Astrocyte (in vitro differentiated cells and primary cell): ENCODE data around the gene CAPN7. TPM values are rescaled to one million over a fixed set of nuclear protein-coding genes. Genes with fewer than 3 reads are reported as not detected.

Source experiments
- DNase-seq: peaks from one replicate; pipeline ENCODE4 v3.0.0-alpha.2; 2010; ENCODE audit warnings: low read depth
- FAIRE-seq: peaks from 2 replicates; lab custom pipeline; 2011; peaks lifted over from hg19 to GRCh38; lab: Jason Lieb, UNC
- H2AFZ ChIP-seq: 2 replicates; pipeline ENCODE4 v1.6.0; 2012; ENCODE audit warnings: low read depth, low read length, inconsistent platforms
- H3K27ac ChIP-seq: 2 replicates; pipeline ENCODE4 v1.5.1; 2011; ENCODE audit warnings: low read depth, low read length, inconsistent platforms
- H3K27me3 ChIP-seq: 2 replicates; pipeline ENCODE4 v1.6.0; 2011; ENCODE audit warnings: low read length, inconsistent platforms; ENCODE audit not compliant: insufficient read depth
- H3K36me3 ChIP-seq: 2 replicates; pipeline ENCODE4 v1.5.1; 2011; ENCODE audit warnings: low read length, inconsistent platforms; ENCODE audit not compliant: insufficient read depth
- H3K4me1 ChIP-seq: 2 replicates; pipeline ENCODE4 v1.5.1; 2011; ENCODE audit warnings: low read length, inconsistent platforms; ENCODE audit not compliant: insufficient read depth
- H3K4me2 ChIP-seq: 2 replicates; pipeline ENCODE4 v1.6.0; 2012; ENCODE audit warnings: low read length, inconsistent platforms
- H3K4me3 ChIP-seq: 2 replicates; pipeline ENCODE4 v1.5.1; 2011; ENCODE audit warnings: low read depth, mild to moderate bottlenecking, low read length, inconsistent platforms; ENCODE audit not compliant: insufficient read depth
- H3K79me2 ChIP-seq: 2 replicates; pipeline ENCODE4 v1.6.0; 2012; ENCODE audit warnings: mild to moderate bottlenecking, low read length, inconsistent platforms; ENCODE audit not compliant: insufficient read depth
- H3K9ac ChIP-seq: 2 replicates; pipeline ENCODE4 v1.6.0; 2012; ENCODE audit warnings: mild to moderate bottlenecking, low read length, inconsistent platforms
- H3K9me3 ChIP-seq: 2 replicates; pipeline ENCODE4 v1.5.1; 2012; ENCODE audit warnings: low read depth, mild to moderate bottlenecking, low read length, inconsistent platforms; ENCODE audit not compliant: insufficient read depth
- H4K20me1 ChIP-seq: 2 replicates; pipeline ENCODE4 v1.6.0; 2012; ENCODE audit warnings: low read length, inconsistent platforms; ENCODE audit not compliant: insufficient read depth
- H3K27ac Mint-ChIP-seq: one replicate; pipeline ENCODE4 v1.8.0; 2021; ENCODE audit warnings: mild to moderate bottlenecking, mixed read lengths; ENCODE audit not compliant: unreplicated experiment
- H3K27me3 Mint-ChIP-seq: one replicate; pipeline ENCODE4 v1.8.0; 2021; ENCODE audit warnings: low read depth, mixed read lengths; ENCODE audit not compliant: unreplicated experiment
- H3K36me3 Mint-ChIP-seq: one replicate; pipeline ENCODE4 v1.8.0; 2021; ENCODE audit warnings: low read depth, mixed read lengths; ENCODE audit not compliant: unreplicated experiment
- H3K4me1 Mint-ChIP-seq: one replicate; pipeline ENCODE4 v1.8.0; 2021; ENCODE audit warnings: low read depth, mixed read lengths; ENCODE audit not compliant: unreplicated experiment
- H3K4me3 Mint-ChIP-seq: one replicate; pipeline ENCODE4 v1.8.0; 2021; ENCODE audit warnings: mild to moderate bottlenecking, moderate library complexity, mixed read lengths; ENCODE audit not compliant: unreplicated experiment
- H3K9me3 Mint-ChIP-seq: one replicate; pipeline ENCODE4 v1.8.0; 2021; ENCODE audit warnings: mild to moderate bottlenecking, mixed read lengths; ENCODE audit not compliant: unreplicated experiment
- EZH2 ChIP-seq: IDR thresholded peaks from 2 replicates; pipeline ENCODE4 v1.6.1; 2012; ENCODE audit warnings: mild to moderate bottlenecking, low read length, inconsistent platforms; ENCODE audit not compliant: insufficient read depth
- total RNA-seq: library from RNA; stranded (reverse); gene quantifications from 2 replicates; pipeline ENCODE4 v1.2.1, GENCODE V29; 2021
- TF ChIP-seq, protein P1 (sequence below): IDR thresholded peaks from 2 replicates; pipeline ENCODE4 v1.5.1; 2011; ENCODE audit warnings: low read depth, mild to moderate bottlenecking, inconsistent platforms, low read length, moderate library complexity; ENCODE audit not compliant: insufficient read depth

Gene CAPN7
- total RNA-seq, 1 donor from 2014 or later = 36.8 TPM

DNA sequence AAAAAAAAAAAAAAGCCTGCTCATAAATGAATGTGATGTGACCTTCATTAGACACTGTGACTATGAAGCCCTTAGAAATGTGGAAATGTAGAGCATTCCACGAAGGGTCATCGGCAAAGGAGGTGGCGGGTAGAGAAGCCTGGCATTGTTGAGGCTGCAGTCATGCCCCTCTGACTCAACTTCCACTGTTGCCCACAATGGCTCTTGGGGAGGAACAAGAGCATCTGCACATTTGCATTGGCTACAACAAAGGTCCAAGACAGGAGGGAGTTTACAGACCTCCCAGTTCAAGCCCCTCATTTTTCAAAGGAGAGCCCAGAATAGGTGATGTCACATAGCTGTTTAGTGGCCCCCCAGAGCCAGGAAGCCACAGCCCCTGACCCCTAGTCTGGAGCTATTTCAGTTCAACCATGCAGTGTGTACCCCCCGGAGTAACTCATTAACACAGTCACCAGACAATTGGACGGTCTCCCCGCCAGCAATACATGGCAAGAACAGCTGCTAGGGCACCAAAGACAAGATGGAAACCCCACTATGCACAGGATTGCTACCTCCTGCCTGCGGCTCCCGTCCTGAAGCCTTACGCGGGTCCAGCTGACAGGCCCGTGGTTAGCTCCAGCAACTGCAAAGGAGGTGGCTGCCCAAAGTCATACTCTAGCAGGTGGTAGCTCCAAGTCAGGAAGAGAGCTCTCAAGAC, 70.1 kb downstream of the CAPN7 start:
- no peak overlapping the region for H3K27ac Mint-ChIP-seq
- H3K79me2 ChIP-seq = peaks cover 39% of the 10 kb centered on the region

DNA sequence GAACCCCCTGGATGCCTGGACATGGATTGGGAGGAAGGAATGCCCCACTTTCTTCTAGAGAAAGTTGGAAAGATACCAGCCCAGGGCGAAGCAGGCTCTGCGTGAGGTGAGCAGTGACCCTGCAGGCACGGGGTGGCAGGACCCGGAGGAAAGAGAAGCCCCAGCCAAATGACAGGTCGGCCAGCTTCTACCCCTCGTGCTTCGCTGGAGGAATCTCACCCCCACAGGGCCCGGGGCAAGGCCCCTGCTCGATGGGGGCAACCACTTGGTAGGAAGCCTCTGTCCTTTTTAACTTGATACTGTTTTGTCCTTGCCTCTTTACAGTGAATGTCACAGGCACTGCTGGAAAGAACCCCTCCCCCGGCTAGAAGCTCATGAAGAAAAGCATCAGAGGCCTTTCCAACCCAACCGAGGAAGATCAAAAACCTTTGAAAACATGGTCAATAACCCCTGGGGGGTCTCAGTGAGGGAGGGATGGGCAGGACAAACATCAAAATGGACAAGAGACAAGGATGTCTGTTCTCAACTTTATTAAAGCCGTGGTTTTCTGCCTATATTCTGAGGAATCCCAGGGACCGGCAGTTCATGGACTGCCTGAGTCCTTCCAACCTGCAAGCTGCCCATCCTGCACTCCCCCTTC, 71.9 kb downstream of the CAPN7 start:
- H3K4me2 ChIP-seq = no peak overlapping the region

More for the DNA sequence above, 70.1 kb downstream of the CAPN7 start:
- Histone ChIP-seq H3K4me1 (peaks cover 22% of the 10 kb centered on the region), H3K4me3 (no peak overlapping the region), H2AFZ (no peak overlapping the region), H3K27ac (peak overlapping the region; percentile 55), H4K20me1 (peaks cover 32% of the 10 kb centered on the region), H3K9me3 (no peaks in the 10 kb centered on the region), H3K9ac (no peak overlapping the region), H3K27me3 (no peaks in the 10 kb centered on the region), H3K36me3 (no peaks in the 10 kb centered on the region), H3K4me2 (peak overlapping the region; percentile 38)
- DNase-seq = peak; percentile 66
- peaks cover 9% of the 10 kb centered on the region for H3K36me3 Mint-ChIP-seq
- no peaks in the 10 kb centered on the region for H3K9me3 Mint-ChIP-seq
- peak overlapping the region; percentile 40 for H3K4me3 Mint-ChIP-seq
- no peaks in the 10 kb centered on the region for H3K27me3 Mint-ChIP-seq
- FAIRE-seq = no peak
- no peak for TF ChIP-seq EZH2
- TF ChIP-seq, protein P1, sequence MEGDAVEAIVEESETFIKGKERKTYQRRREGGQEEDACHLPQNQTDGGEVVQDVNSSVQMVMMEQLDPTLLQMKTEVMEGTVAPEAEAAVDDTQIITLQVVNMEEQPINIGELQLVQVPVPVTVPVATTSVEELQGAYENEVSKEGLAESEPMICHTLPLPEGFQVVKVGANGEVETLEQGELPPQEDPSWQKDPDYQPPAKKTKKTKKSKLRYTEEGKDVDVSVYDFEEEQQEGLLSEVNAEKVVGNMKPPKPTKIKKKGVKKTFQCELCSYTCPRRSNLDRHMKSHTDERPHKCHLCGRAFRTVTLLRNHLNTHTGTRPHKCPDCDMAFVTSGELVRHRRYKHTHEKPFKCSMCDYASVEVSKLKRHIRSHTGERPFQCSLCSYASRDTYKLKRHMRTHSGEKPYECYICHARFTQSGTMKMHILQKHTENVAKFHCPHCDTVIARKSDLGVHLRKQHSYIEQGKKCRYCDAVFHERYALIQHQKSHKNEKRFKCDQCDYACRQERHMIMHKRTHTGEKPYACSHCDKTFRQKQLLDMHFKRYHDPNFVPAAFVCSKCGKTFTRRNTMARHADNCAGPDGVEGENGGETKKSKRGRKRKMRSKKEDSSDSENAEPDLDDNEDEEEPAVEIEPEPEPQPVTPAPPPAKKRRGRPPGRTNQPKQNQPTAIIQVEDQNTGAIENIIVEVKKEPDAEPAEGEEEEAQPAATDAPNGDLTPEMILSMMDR = no peak
- H3K4me1 Mint-ChIP-seq = peaks cover 35% of the 10 kb centered on the region

More for the DNA sequence above, 71.9 kb downstream of the CAPN7 start:
- peaks cover 26% of the 10 kb centered on the region for H3K4me1 Mint-ChIP-seq
- H3K79me2 ChIP-seq = peaks cover 46% of the 10 kb centered on the region
- no peak overlapping the region for H3K27ac ChIP-seq
- no peaks in the 10 kb centered on the region for H3K27me3 ChIP-seq
- no peaks in the 10 kb centered on the region for H3K27me3 Mint-ChIP-seq
- peaks cover 22% of the 10 kb centered on the region for H3K4me1 ChIP-seq
- DNase-seq = no peak
- H3K9ac ChIP-seq = no peak overlapping the region
- H3K4me3 ChIP-seq = no peak overlapping the region
- no peak overlapping the region for H3K27ac Mint-ChIP-seq
- H3K36me3 ChIP-seq = peaks cover 2% of the 10 kb centered on the region
- TF ChIP-seq EZH2 = no peak
- TF ChIP-seq, protein P1 = no peak
- no peak overlapping the region for H3K4me3 Mint-ChIP-seq
- FAIRE-seq = no peak
- H2AFZ ChIP-seq = no peak overlapping the region
- H4K20me1 ChIP-seq = peaks cover 36% of the 10 kb centered on the region
- no peaks in the 10 kb centered on the region for H3K9me3 Mint-ChIP-seq
- peaks cover 9% of the 10 kb centered on the region for H3K36me3 Mint-ChIP-seq
- no peaks in the 10 kb centered on the region for H3K9me3 ChIP-seq
